ENCODE results near the gene OR1J1. TPM values are rescaled to one million over a fixed set of nuclear protein-coding genes. Genes with fewer than 3 reads are reported as not detected.

OR1J1 gene, protein sequence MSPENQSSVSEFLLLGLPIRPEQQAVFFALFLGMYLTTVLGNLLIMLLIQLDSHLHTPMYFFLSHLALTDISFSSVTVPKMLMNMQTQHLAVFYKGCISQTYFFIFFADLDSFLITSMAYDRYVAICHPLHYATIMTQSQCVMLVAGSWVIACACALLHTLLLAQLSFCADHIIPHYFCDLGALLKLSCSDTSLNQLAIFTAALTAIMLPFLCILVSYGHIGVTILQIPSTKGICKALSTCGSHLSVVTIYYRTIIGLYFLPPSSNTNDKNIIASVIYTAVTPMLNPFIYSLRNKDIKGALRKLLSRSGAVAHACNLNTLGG
- not detected in 2 replicates for total RNA-seq

- no peaks in the 10 kb centered on the region for H3K79me2 ChIP-seq (ENCODE audit: insufficient read depth, low read length)
Measured at GRCh38 chr9:122477826-122478225, at the start of gene OR1J1. OR1J1 (minus strand) TSS chr9:122477926; CDS start chr9:122477926, 0 bp downstream.

DNA sequence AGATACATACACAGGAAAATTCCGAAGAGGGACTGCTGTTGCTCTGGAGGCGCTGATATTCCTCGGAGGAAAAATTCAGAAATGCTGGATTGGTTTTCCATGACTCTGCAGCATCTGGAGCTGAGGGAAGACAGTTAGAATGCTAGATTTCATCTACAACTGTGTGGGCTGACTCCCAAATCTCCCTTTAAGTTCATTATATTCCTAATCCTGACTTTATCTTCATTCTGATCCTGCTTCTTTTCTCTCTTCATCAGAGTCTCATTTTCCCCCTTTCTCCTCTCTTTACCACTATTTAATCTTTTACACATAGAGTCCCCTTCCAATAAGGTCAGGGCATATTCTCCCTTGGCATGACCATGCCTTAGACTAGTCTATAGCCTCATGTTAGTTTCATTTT lies 49.5 kb upstream of the OR1J1 start, which contains the start of gene OR1N1:
Gene OR1N1 (minus strand): TSS at position 101 of the 400 bp plus-strand sequence. CDS start 0 bp downstream, at position 101.
- TF ChIP-seq, protein P1, sequence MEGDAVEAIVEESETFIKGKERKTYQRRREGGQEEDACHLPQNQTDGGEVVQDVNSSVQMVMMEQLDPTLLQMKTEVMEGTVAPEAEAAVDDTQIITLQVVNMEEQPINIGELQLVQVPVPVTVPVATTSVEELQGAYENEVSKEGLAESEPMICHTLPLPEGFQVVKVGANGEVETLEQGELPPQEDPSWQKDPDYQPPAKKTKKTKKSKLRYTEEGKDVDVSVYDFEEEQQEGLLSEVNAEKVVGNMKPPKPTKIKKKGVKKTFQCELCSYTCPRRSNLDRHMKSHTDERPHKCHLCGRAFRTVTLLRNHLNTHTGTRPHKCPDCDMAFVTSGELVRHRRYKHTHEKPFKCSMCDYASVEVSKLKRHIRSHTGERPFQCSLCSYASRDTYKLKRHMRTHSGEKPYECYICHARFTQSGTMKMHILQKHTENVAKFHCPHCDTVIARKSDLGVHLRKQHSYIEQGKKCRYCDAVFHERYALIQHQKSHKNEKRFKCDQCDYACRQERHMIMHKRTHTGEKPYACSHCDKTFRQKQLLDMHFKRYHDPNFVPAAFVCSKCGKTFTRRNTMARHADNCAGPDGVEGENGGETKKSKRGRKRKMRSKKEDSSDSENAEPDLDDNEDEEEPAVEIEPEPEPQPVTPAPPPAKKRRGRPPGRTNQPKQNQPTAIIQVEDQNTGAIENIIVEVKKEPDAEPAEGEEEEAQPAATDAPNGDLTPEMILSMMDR (IDR thresholded peaks at IDR 0.05; ENCODE audit: extremely low read depth, low read depth, low read length), result no peak
- Histone ChIP-seq H3K27me3 (ENCODE audit: insufficient read depth, low read length) (no peaks in the 10 kb centered on the region), H4K20me1 (ENCODE audit: insufficient read depth, low read length) (no peaks in the 10 kb centered on the region), H3K4me3 (ENCODE audit: insufficient read depth, low read length) (no peak within 1 kb of the TSS), H3K79me2 (ENCODE audit: insufficient read depth, low read length) (no peaks in the 10 kb centered on the region), H2AFZ (ENCODE audit: low read length) (no peak within 1 kb of the TSS), H3K4me1 (ENCODE audit: insufficient read depth, low read length) (no peaks in the 10 kb centered on the region), H3K27ac (ENCODE audit: low read depth, low read length) (no peak within 1 kb of the TSS), H3K9me3 (ENCODE audit: low read depth, low read length) (no peaks in the 10 kb centered on the region), H3K36me3 (ENCODE audit: insufficient read depth, low read length) (no peaks in the 10 kb centered on the region), H3K4me2 (ENCODE audit: insufficient read depth, low read length) (no peak within 1 kb of the TSS)
- DNase-seq (ENCODE audit: insufficient read length, low spot score, missing footprints), result no peak

More at GRCh38 chr9:122477826-122478225, at the start of gene OR1J1:
- H4K20me1 ChIP-seq (ENCODE audit: insufficient read depth, low read length), result no peaks in the 10 kb centered on the region
- no peaks in the 10 kb centered on the region for H3K4me1 ChIP-seq (ENCODE audit: insufficient read depth, low read length)
- no peaks in the 10 kb centered on the region for H3K9me3 ChIP-seq (ENCODE audit: low read depth, low read length)
- no peak within 1 kb of the TSS for H3K4me3 ChIP-seq (ENCODE audit: insufficient read depth, low read length)
- H3K27me3 ChIP-seq (ENCODE audit: insufficient read depth, low read length), result peaks cover 12% of the 10 kb centered on the region
- H2AFZ ChIP-seq (ENCODE audit: low read length), result no peak within 1 kb of the TSS
- DNase-seq (ENCODE audit: insufficient read length, low spot score, missing footprints), result no peak
- H3K4me2 ChIP-seq (ENCODE audit: insufficient read depth, low read length), result no peak within 1 kb of the TSS
- no peak within 1 kb of the TSS for H3K27ac ChIP-seq (ENCODE audit: low read depth, low read length)
- no peaks in the 10 kb centered on the region for H3K36me3 ChIP-seq (ENCODE audit: insufficient read depth, low read length)
- TF ChIP-seq, protein P1 (IDR thresholded peaks at IDR 0.05; ENCODE audit: extremely low read depth, low read depth, low read length), result no peak

- H2AFZ ChIP-seq (ENCODE audit: low read length), result no peak overlapping the region
- H3K27me3 ChIP-seq (ENCODE audit: insufficient read depth, low read length), result no peaks in the 10 kb centered on the region
- DNase-seq (ENCODE audit: insufficient read length, low spot score, missing footprints), result no peak
- H3K9me3 ChIP-seq (ENCODE audit: low read depth, low read length), result no peaks in the 10 kb centered on the region
- H3K4me2 ChIP-seq (ENCODE audit: insufficient read depth, low read length), result no peak overlapping the region
- H3K79me2 ChIP-seq (ENCODE audit: insufficient read depth, low read length), result no peaks in the 10 kb centered on the region
- no peaks in the 10 kb centered on the region for H3K36me3 ChIP-seq (ENCODE audit: insufficient read depth, low read length)
- H3K4me1 ChIP-seq (ENCODE audit: insufficient read depth, low read length), result no peaks in the 10 kb centered on the region
- no peaks in the 10 kb centered on the region for H4K20me1 ChIP-seq (ENCODE audit: insufficient read depth, low read length)
- H3K4me3 ChIP-seq (ENCODE audit: insufficient read depth, low read length), result no peak overlapping the region
- no peak overlapping the region for H3K27ac ChIP-seq (ENCODE audit: low read depth, low read length)
- TF ChIP-seq, protein P1 (IDR thresholded peaks at IDR 0.05; ENCODE audit: extremely low read depth, low read depth, low read length), result no peak
Measured at GRCh38 chr9:122526602-122527001, 48.9 kb upstream of the OR1J1 start.

DNA sequence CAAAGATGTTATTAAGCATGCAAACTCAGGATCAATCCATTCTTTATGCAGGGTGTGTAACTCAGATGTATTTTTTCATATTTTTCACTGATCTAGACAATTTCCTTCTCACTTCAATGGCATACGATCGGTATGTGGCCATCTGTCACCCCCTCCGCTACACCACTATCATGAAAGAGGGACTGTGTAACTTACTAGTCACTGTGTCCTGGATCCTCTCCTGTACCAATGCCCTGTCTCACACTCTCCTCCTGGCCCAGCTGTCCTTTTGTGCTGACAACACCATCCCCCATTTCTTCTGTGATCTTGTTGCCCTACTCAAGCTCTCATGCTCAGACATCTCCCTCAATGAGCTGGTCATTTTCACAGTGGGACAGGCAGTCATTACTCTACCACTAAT lies 41.6 kb upstream of the OR1J1 start:
- no peaks in the 10 kb centered on the region for H3K4me1 ChIP-seq (ENCODE audit: insufficient read depth, low read length)
- H3K79me2 ChIP-seq (ENCODE audit: insufficient read depth, low read length), result no peaks in the 10 kb centered on the region
- H2AFZ ChIP-seq (ENCODE audit: low read length), result no peak overlapping the region
- TF ChIP-seq, protein P1 (IDR thresholded peaks at IDR 0.05; ENCODE audit: extremely low read depth, low read depth, low read length), result no peak
- H3K9me3 ChIP-seq (ENCODE audit: low read depth, low read length), result no peaks in the 10 kb centered on the region
- H3K4me3 ChIP-seq (ENCODE audit: insufficient read depth, low read length), result no peak overlapping the region
- no peak for DNase-seq (ENCODE audit: insufficient read length, low spot score, missing footprints)
- H3K36me3 ChIP-seq (ENCODE audit: insufficient read depth, low read length), result no peaks in the 10 kb centered on the region
- H3K4me2 ChIP-seq (ENCODE audit: insufficient read depth, low read length), result no peak overlapping the region
- no peak overlapping the region for H3K27ac ChIP-seq (ENCODE audit: low read depth, low read length)
- H4K20me1 ChIP-seq (ENCODE audit: insufficient read depth, low read length), result no peaks in the 10 kb centered on the region
- no peaks in the 10 kb centered on the region for H3K27me3 ChIP-seq (ENCODE audit: insufficient read depth, low read length)

Data from osteoblast (primary cell).